NCI-H774 (cell line): ENCODE results near the gene AEBP1.

Source experiments
- DNase-seq: peaks from one replicate; lab custom pipeline; 2025; lab: John Stamatoyannopoulos, UW

Gene AEBP1

GRCh38 chr7:44066494-44067063 lies 37.6 kb upstream of the AEBP1 start:
- no peak for DNase-seq

- no peak for DNase-seq
These were observed 36.8 kb upstream of the AEBP1 start for GRCh38 chr7:44067064-44067951.

- DNase-seq: no peak
These were observed 36.1 kb upstream of the AEBP1 start for GRCh38 chr7:44068054-44068453.

- DNase-seq: no peak
These were observed 32.3 kb upstream of the AEBP1 start for GRCh38 chr7:44071726-44072363.

GRCh38 chr7:44072364-44073231 lies 31.5 kb upstream of the AEBP1 start:
- DNase-seq: no peak

- no peak for DNase-seq
These were observed 30.3 kb upstream of the AEBP1 start for GRCh38 chr7:44073664-44074348.

- DNase-seq: no peak
These were observed 29.8 kb upstream of the AEBP1 start for GRCh38 chr7:44074349-44074695.

GRCh38 chr7:44075296-44076075 lies 28.7 kb upstream of the AEBP1 start:
- no peak for DNase-seq

- no peak for DNase-seq
These were observed 27.8 kb upstream of the AEBP1 start for GRCh38 chr7:44076101-44076895.

GRCh38 chr7:44077061-44077460 lies 27.1 kb upstream of the AEBP1 start:
- no peak for DNase-seq

- DNase-seq: no peak
These were observed 26.5 kb upstream of the AEBP1 start for GRCh38 chr7:44077681-44078091.

GRCh38 chr7:44078521-44078920 lies 25.6 kb upstream of the AEBP1 start:
- no peak for DNase-seq

- no peak for DNase-seq
These were observed 24.7 kb upstream of the AEBP1 start for GRCh38 chr7:44079331-44080021.

GRCh38 chr7:44080118-44080517 lies 24.0 kb upstream of the AEBP1 start:
- DNase-seq: no peak

GRCh38 chr7:44080686-44081265 lies 23.4 kb upstream of the AEBP1 start:
- no peak for DNase-seq

- DNase-seq: no peak
These were observed 22.8 kb upstream of the AEBP1 start for GRCh38 chr7:44081266-44081748.

GRCh38 chr7:44082541-44083207 lies 21.5 kb upstream of the AEBP1 start:
- peak; percentile 99 for DNase-seq

GRCh38 chr7:44083796-44084195 lies 20.3 kb upstream of the AEBP1 start:
- DNase-seq: no peak
